Effector CD8-positive, alpha-beta T cell (primary cell): ENCODE results near the gene CENPK.
A peak's percentile ranks its signal among the peaks of the same experiment; 100 is the strongest.
"Not testable (repeated sequence)": the region's sequence is repeated elsewhere in the genome, so short reads cannot be mapped to it uniquely, and the experiment has no call there.

Source experiments
- DNase-seq: peaks from one replicate; lab custom pipeline; 2025; lab: John Stamatoyannopoulos, UW
- total RNA-seq, 4 experiments: gene quantifications; one replicate each; lab custom pipeline; 2026; lab: John Stamatoyannopoulos, UW

CENPK gene, protein sequence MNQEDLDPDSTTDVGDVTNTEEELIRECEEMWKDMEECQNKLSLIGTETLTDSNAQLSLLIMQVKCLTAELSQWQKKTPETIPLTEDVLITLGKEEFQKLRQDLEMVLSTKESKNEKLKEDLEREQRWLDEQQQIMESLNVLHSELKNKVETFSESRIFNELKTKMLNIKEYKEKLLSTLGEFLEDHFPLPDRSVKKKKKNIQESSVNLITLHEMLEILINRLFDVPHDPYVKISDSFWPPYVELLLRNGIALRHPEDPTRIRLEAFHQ
- 6.3 to 18.7 (median 14.0) reads per million in 4 experiments for total RNA-seq

DNA sequence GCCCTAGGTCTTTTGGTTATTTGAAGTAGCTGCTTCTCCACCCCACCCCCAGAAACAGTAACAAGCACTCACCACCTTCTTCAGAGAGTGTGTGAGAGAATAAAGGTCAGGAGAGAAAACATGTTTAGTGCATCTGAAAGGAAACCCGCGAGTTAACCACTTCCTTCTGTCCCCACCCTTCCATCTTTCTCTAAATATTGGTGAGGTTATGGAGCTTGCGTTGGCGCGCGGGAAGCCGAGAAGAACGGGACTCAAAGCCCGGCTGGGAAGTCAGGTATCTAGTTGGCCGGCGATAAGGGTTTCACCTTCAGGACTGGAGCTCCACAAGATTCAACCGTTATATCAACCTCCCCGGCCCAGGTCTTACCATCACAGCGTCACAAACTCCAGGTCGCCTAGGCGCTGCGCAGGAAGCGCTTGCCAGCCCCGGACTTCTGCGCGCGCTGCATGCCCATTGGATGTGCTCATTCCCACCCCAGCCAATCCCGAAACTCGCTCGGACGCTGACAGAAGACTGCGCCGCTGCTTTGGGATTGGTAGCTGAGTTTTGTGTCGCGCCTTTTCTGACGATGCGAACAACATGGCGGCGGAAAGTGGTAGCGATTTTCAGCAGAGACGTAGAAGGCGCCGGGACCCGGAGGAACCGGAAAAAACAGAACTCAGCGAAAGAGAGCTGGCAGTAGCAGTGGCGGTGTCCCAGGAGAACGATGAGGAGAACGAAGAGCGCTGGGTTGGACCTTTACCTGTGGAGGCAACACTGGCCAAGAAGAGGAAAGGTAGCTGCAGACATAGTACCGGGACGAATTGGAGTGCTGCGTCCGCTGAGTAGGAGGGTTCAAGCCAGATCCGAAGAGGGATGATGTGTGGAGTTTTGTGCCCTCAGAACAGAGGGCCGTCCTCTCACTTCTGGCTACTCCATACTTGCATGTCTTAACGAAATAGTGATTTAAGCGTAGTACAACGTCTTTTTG, at the start of gene CENPK, which contains the start of gene PPWD1:
Gene CENPK (minus strand): TSS at position 438 of the 971 bp plus-strand sequence. CDS start 8,261 bp downstream, outside the sequence.
Gene PPWD1 (plus strand): TSS at position 566 of the 971 bp plus-strand sequence. CDS start 15 bp downstream, at position 581.
- peak; percentile 91 for DNase-seq

DNA sequence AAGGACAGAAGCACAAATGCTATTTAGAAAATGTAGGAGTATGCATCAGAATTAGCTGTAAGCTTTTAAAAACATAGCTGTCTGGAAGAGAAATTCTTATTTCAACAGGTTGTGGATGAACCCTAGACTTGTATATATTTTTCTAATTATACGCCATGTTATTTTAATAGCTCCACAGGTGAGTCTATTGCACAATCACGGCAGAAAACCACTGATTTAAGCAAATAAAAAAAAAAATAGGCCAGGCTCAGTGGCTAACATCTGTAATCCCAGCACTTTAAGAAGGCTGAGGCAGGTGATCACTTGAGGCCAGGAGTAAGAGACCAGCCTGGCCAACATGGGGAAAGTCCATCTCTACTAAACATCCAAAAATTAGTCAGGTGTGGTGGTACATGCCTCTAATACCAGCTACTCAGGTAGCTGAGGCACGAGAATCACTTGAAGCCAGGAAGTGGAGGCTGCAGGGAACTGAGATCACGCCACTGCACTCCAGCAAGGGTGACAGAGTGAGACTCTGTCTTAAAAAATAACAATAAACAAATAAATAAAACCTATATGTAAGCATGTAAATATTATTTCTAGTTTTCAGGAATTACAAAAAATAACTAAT, 49.4 kb upstream of the CENPK start:
- DNase-seq = no peak

DNA sequence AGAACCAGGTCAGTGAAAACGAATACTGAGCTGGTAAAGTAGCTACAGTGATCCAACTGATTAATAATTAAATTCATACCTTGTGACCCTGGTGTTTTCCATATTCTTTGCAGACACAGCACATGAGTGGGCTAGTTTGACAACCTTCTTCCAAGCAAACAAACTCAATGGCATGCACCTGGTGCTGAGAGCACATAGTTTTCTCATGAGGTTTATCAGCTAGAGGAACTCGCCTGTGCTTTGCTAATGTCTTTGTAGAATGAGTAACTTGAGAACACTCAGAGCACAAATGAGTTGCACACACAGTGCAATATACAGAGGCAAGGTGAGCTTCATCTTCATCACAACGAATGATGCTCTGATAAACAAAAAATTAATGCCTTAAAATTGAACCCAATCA, 48.6 kb upstream of the CENPK start:
- DNase-seq = no peak

DNA sequence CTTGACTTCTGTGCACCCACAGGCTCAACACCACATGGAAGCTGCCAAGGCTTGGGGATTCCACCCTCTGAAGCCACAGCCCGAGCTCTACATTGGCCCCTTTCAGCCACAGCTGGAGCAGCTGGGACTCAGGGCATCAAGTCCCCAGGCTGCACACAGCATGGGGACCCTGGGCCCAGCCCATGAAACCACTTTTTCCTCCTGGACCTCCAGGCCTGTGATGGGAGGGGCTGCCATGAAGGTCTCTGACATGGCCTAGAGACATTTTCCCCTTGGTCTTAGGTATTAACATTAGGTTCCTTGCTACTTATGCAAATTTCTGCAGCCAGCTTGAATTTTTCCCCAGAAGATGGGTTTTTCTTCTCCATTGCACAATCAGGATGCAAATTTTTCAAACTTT, 38.8 kb upstream of the CENPK start:
- not testable (repeated sequence) for DNase-seq

DNA sequence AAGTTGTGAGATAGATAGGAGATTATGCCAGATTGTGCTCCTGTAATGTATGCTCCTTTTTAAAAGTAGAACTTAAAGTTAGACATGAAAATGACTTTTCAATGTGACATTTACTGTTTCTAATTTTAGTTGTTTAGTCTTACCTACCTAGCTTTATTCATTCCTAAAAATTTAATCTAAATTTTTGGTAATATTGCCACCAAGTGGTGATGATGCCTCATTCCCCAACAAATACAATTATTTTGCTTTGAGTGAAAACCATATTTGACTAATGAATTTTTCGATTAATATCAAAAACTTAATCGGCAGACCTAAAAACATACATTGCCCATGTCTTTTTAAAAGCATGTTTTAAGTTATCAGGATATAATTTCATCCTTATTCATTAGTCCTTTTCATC, 25.7 kb upstream of the CENPK start:
- no peak for DNase-seq

DNA sequence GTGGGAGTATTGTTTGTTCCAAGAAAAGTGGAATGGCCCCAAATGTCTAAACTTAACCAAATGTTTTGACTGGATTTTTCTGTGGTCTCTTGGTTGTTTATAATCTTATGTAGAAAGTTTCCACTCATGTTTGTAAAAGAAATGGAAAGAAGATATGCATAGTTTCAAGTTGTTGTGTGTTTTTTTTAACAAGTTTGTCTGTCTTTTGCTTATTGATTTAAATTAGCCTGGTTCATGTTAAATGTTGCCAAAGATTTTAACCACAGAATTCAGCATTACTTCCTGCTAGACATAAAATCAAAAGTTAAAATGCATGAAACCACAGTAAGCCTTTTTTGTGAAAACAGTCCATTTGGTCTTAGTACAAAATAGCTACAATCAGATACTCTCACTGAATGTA, 14.2 kb upstream of the CENPK start:
- no peak for DNase-seq

DNA sequence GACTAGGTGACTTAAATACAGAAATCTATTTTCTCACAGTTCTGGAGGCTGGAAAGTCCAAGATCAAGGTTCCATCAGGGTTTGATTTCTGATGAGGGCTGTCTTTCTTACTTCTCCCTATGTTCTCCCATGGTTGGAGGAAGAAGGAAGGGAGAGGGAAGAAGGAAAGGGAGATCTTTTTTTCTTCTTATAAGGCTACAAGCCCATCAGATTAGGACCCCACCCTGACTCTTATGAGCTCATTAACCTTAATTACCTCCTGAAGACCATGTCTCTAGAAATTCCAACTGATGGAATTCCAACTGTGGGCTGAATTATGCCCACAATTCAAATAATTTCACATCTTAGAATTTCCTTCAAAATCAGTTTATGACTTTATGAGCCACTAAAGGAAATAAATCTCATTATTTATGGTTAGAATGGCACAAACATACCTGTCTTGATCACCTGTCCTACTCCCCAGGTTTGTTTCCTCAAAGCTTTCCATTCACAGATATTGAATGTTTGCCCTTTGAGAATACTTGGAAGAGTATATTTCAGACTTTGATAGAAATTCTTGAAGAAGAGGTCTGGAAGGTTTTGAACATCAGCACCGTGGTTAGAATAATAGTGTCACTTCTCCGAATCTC, 7.7 kb upstream of the CENPK start:
- DNase-seq = no peak

DNA sequence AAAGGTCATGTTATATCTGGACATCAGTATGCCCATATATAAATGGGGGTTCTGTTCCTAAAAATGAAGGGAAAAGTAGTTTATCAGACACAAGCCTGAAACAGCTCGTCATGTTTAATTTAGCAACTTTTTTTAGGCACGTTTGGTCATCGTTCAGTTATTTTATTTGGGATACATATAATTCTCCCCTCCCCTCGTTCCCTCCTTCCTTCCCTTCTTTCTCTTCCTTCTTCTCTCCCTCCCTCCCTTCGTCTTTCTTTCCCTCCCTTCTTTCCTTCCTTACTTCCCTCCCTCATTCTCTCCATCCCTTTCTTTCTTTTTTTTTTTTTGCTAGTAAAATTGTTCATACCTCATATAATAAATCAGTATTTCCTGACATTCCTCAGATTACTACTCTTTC, 3.5 kb upstream of the CENPK start:
- no peak for DNase-seq

DNA sequence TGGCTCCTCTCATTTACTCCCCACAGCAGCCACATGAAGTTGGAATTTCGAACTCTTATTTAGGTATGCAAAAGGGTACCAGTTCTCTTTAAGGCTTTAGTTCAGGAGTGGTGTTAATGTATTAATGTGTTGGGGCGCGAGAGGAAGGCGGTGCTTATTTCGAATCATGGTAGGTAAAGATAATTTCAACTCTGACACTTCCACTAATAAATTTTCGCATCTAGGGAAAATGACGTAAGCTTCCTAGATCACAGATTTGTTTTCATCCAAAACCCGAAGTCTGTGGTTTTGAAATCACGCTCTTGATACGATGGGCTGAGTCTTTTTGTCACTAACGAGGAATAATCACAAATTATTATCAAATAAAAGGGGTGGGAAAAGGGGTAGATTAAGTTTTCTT, 809 bp upstream of the CENPK start:
- no peak for DNase-seq

DNA sequence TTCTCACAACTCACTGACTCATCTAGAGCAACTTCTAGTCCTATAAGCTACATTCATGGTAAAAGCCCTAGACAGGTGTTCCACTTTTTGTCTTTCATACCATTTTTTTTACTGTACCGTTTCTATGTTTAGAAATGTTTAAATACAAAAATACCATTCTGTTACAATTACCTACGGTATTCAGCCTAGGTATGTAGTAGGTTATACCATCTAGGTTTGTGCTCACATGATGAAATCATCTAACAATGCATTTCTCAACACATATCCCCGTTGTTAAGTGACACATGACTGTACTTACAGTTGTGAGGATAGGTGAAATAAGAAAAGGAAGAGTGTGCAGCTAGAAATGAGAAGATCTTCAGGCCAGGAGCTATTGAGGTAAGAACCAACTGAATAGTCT, 6.2 kb downstream of the CENPK start:
- DNase-seq = no peak

DNA sequence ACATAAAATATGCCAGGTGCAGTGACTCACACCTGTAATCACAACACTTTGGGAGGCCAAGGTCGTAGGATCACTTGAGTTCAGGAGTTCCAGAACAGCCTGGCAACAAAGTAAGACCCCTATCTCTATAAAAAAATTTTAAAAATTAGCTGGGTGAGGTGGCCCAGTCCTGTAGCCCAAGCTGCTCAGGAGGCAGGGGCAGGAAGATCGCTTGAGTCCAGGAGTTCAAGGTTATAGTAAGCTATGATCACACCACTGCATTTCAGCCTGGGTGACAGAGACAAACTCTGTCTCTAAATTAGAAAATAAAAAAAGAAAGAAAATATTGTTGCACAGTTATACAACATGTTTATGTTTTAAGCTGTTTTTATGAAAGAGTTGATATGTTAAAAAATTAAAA, 6.8 kb downstream of the CENPK start:
- DNase-seq = no peak

DNA sequence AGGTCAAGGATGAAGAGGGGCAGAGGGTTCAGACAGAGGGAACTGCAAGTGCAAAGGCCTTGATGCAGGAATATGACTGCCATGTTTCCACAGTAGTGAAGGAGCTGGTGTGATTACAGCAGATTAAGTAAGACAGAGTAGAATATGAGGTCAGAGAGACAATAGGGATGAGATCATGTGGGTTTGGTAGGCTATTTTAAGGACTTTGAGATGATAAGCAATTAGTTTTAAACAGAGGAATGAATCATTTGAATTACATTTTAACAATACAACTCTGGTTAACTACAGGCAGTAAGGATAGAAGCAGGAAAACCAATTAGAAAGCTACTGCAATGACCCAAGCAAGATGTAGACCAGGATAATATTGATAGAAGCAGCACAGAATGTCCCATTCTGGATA, 7.7 kb downstream of the CENPK start:
- DNase-seq = no peak

DNA sequence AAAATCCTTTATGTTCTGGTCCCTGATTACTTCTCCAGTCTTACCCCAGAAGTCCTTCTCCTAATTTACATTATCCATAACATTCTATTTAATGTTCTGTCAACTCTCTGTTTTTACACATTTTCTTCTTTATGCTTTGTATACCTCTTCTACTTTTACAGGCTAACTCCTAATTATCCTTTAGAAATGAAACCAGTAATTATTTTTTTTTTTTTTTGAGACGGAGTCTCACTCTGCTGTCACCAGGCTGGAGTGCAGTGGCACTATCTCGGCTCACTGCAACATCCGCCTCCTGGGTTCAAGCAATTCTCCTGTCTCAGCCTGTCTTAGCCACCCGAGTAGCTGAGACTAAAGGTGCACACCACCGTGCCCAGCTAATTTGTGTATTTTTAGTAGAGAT, 9.0 kb downstream of the CENPK start:
- no peak for DNase-seq

DNA sequence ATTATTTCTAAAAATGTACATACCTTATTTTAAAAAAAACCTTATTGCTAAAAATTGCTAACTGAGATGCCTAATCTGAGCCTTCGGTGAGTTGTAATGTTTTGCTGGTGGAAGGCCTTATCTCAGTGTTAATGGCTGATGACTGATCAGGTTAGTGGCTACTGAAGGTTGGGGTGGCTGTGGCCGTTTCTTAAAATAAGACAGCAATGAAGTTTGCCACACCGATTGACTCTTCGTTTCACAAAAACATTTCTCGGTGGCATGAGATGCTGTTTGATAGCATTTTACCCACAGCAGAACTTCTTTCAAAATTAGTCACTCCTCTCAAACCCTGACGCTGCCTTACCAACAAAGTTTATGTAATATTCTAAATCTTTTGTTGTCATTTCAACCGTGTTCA, 14.7 kb downstream of the CENPK start:
- no peak for DNase-seq

DNA sequence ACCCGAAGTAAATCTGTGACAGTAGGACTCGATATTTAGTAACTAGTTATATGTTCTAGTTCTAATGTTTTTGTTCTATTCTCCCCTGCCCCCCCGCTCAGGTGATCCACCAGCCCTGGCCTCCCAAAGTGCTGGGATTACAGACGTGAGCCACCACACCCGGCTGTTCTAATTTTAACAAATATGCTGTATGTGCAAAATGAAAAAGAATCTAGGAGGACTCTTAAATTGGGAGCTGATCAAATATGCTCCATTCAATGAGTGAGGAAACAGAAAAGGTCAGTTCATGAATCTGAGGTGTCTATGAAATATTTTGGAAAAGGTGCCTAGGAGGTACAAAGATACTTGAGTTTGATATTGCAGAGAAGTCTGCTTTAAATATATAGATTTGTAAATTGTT, 16.8 kb downstream of the CENPK start:
- DNase-seq = no peak

DNA sequence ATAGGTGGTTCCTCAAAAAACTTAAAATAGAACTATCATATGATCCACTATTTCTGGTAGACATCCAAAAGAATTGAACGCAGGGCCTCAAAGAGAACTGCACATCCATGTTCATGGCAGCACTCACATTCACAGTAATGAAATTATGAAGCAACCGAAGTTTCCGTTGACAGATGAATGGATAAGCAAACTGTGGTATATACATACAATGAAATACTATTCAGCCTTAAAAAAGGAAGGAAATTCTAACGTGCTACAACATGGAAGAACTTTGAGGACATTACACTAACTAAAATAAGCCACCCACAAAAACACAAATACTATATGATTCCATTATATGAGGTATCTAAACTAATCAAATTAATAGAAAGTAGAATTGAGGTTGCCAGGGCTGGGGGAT, 18.5 kb downstream of the CENPK start:
- no peak for DNase-seq

DNA sequence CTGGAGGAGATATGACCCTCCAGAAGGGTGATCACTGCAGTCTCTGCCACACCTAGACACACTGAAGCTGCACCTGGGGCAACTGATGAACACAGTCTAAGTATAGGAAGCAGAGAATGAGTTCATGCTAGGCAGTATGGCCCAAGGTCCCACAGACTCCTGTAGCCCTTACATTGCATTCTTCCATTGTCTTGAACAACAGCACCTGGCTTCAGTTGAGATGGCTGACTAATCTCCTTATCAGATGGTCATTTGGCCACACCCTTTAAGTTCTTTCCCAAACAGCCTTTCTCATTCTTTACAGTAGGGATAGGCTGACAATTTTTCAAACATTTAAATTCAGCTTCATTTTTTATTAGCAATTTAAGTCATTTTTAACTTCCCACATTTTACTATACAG, 23.1 kb downstream of the CENPK start:
- DNase-seq = no peak

DNA sequence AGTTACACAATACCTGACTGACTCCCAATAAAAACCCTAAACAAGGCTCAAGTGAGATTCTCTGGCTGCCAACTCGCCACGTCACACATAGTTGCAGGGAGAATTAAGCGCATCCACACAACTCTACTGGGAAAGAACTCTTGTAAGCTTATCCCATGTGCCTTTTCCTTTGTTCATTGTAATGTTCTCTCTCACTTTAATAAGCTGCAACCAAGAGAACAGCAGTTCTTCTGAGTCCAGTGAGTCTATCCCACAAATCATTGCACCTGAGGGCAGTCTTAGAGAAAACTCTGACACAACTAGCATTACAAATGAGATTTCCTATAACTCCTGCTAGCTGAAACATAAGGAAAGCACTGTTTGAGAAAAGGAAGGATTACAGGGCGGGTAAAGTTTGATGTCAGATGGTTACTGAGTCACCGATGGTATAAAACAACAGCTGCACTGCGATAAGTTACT, 27.4 kb downstream of the CENPK start:
- no peak for DNase-seq

DNA sequence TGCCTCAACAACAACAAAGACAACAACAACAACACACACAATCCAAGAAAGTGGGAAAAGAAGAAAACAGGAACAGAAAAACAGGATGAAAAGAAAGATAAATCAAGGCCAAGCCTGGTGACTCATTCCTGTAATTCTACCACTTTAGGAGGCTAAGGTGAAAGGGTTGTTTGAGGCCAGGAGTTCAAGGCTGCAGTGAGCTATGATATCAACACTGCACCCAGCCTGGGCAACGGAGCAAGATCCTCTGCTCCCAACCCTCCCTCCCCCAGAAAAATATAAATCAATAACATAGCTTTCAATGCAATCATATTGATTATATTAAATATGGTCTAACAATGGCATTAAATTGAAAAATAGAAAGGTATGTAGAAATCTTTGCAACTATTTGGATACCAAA, 32.1 kb downstream of the CENPK start:
- no peak for DNase-seq

DNA sequence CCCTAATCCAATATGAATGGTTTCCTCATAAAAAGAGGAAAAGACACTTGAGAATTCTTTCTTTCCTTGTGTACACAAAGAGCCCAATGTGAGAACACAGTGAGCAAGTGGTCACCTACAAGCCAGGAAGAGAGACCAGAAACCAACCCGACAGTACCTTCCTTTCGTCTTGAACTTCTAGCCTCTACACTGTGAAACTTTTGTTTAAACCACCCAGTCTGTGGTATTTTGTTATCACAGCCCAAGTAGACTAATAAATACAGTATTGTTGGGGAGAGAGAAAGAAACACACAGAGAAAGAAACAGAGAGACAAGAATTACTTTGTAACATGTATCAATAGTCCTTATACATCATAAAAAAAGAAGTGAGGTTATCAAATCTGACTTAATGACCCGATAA, 37.2 kb downstream of the CENPK start:
- DNase-seq = no peak

DNA sequence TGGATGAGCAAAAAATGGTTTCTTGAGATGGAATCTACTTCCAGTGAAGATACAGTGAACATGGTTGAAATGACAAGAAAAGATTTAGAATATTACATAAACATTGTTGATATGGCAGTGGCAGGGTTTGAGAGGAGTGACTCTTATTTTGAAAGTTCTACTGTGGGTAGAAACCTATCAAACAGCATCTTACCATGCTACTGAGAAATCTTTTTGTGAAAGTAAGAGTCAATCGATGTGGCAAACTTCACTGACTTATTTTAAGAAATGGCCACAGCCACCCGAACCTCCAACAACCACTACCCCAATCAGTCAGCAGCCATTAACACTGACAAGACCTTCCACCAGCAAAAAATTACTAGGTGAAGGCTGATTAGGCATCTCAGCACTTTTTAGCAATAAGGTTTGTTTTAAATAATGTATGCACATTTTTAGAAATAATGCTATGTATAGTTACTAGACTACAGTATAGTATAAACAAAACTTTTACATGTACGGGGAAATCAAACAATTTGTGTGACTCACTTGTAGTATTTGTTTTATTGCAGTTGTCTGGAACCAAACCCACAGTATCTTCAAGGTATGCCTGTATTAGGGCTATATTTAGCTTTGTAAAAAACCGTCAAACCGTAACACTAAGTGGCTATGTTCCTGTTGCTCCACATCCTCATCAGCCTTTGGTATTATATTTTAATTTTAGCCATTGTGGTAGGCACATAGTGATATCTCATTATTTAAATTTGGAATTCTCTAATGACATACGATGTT, 50.6 kb downstream of the CENPK start:
- DNase-seq = no peak
